ENCODE data around the gene SLC35F4. TPM values are rescaled to one million over a fixed set of nuclear protein-coding genes. Genes with fewer than 3 reads are reported as not detected.

Gene SLC35F4
- total and polyA plus RNA-seq, 2 of the 8 experiments (the other 6 are each of a cell fraction or from before 2014, with no cell fraction given), result not detected

- TF ChIP-seq NANOG (IDR thresholded peaks at IDR 0.05; ENCODE audit: insufficient read depth, low read depth, low read length, poor library complexity, severe bottlenecking) (no peak), CBX8 (IDR thresholded peaks at IDR 0.05; ENCODE audit: borderline replicate concordance, low read depth, low read length) (no peak), JUND (IDR thresholded peaks at IDR 0.05; ENCODE audit: low read length) (no peak)
Observed at GRCh38 chr14:57578801-57579200, 287.1 kb downstream of the SLC35F4 start (continued).
